Measurements from ENCODE around the gene NDUFB10.
A peak's percentile ranks its signal among the peaks of the same experiment; 100 is the strongest.

The NDUFB10 gene

DNA sequence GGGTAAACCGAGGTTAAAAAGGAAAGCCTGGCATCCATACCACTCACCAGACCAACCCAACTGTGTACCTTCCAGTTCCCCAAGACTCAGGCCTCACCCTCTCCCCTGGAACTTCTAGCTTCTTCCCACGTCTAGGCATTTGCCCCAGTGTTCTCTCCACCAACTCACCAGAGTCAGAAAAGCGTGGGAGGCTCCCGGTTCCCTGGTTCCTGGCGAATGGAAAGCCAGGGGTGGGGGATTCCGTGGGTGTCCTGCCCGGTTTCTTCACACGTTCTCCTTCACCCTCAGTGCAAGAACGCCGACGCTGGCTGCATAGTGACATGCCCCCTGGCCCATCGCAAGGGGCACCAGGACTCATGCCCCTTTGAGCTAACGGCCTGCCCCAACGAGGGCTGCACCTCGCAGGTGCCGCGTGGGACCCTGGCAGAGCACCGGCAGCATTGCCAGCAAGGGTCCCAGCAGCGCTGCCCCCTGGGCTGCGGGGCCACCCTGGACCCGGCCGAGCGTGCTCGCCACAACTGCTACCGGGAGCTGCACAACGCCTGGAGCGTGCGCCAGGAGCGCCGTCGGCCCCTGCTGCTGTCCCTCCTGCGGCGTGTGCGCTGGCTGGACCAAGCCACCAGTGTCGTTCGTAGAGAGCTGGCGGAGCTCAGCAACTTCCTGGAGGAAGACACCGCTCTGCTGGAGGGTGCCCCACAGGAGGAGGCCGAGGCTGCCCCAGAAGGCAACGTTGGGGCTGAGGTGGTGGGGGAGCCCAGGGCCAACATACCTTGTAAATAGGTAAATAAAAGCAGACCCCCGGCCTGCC lies 9.0 kb downstream of the NDUFB10 start:
- Histone ChIP-seq H3K4me3 (replicated peaks; ENCODE audit: insufficient read depth, low read length) (no peak overlapping the region), H3K27ac (replicated peaks) (no peak overlapping the region), H3K27me3 (ENCODE audit: insufficient read depth, poor library complexity, severe bottlenecking) (no peaks in the 10 kb centered on the region)
- TF ChIP-seq, protein P1, sequence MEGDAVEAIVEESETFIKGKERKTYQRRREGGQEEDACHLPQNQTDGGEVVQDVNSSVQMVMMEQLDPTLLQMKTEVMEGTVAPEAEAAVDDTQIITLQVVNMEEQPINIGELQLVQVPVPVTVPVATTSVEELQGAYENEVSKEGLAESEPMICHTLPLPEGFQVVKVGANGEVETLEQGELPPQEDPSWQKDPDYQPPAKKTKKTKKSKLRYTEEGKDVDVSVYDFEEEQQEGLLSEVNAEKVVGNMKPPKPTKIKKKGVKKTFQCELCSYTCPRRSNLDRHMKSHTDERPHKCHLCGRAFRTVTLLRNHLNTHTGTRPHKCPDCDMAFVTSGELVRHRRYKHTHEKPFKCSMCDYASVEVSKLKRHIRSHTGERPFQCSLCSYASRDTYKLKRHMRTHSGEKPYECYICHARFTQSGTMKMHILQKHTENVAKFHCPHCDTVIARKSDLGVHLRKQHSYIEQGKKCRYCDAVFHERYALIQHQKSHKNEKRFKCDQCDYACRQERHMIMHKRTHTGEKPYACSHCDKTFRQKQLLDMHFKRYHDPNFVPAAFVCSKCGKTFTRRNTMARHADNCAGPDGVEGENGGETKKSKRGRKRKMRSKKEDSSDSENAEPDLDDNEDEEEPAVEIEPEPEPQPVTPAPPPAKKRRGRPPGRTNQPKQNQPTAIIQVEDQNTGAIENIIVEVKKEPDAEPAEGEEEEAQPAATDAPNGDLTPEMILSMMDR (IDR thresholded peaks at IDR 0.05; ENCODE audit: insufficient read depth, low read length) = no peak
- TF ChIP-seq SPI1 (IDR thresholded peaks at IDR 0.05; ENCODE audit: borderline replicate concordance, low read depth) (no peak), GABPA (IDR thresholded peaks at IDR 0.05; ENCODE audit: low read depth) (no peak), POLR2AphosphoS5 (IDR thresholded peaks at IDR 0.05; ENCODE audit: low read depth) (no peak), REST (IDR thresholded peaks at IDR 0.05; ENCODE audit: insufficient replicate concordance, low read depth) (no peak)
- DNase-seq (ENCODE audit: low read depth in 1 of 2, low spot score in 1 of 2) = no peak

DNA sequence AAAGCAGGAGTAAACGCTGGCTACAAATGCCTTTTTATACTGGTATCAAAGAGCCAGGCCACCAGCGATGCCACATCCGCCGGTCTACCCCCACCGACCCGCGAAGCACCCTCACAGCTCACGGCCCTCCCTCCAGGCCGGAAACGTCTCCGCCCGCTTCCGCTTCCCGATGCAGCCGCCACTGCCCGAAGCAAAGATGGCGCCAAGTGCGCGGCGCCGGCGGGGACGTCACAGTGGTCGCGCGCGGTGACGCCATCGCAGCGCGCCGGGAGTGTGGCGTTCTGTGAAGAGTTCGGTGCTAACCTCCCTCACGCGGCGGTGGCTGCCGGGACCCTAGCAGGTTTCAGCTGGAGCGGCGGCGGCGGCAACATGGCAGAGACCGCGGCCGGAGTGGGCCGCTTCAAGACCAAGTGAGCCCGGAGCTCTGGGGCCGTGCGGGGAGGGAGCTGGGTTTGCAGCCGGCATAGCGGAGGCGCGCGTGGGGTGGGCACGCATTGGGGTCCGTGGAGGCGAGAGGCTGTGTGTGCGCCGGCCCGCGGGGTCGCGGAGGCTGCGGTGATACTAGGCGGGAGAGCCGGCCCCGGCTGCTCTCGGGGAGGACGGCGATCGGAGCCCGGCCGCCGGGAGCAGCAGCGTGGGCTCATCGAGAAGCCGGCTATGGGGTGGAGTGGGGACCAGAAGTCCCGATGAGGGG lies 12.6 kb downstream of the NDUFB10 start, which contains the start of gene TBL3:
TSS of gene TBL3 (plus strand) at position 258 of the 694 bp plus-strand sequence. CDS start at position 370, 112 bp downstream.
- TF ChIP-seq GABPA (IDR thresholded peaks at IDR 0.05; ENCODE audit: low read depth) (peak; percentile 94), SPI1 (IDR thresholded peaks at IDR 0.05; ENCODE audit: borderline replicate concordance, low read depth) (peak; percentile 59; the same call in 1 of the 2 replicates), REST (IDR thresholded peaks at IDR 0.05; ENCODE audit: insufficient replicate concordance, low read depth) (peak; percentile 15), POLR2AphosphoS5 (IDR thresholded peaks at IDR 0.05; ENCODE audit: low read depth) (peak; percentile 95)
- TF ChIP-seq, protein P1 (IDR thresholded peaks at IDR 0.05; ENCODE audit: insufficient read depth, low read length) = no peak
- H3K27me3 ChIP-seq (ENCODE audit: insufficient read depth, poor library complexity, severe bottlenecking) = no peaks in the 10 kb centered on the region
- peak within 1 kb of the TSS; percentile 100 for H3K4me3 ChIP-seq (replicated peaks; ENCODE audit: insufficient read depth, low read length)
- peak; percentile 93 to 94 for DNase-seq (ENCODE audit: low read depth in 1 of 2, low spot score in 1 of 2)
- peak within 1 kb of the TSS; percentile 82 for H3K27ac ChIP-seq (replicated peaks)

GRCh38 chr16:1972490-1972877 lies 13.1 kb downstream of the NDUFB10 start:
- Histone ChIP-seq H3K27me3 (ENCODE audit: insufficient read depth, poor library complexity, severe bottlenecking) (no peaks in the 10 kb centered on the region), H3K4me3 (replicated peaks; ENCODE audit: insufficient read depth, low read length) (peak overlapping the region; percentile 100), H3K27ac (replicated peaks) (peak overlapping the region; percentile 82)
- no peak for TF ChIP-seq GABPA (IDR thresholded peaks at IDR 0.05; ENCODE audit: low read depth)
- TF ChIP-seq, protein P1 (IDR thresholded peaks at IDR 0.05; ENCODE audit: insufficient read depth, low read length) = no peak
- no peak for TF ChIP-seq REST (IDR thresholded peaks at IDR 0.05; ENCODE audit: insufficient replicate concordance, low read depth)
- no peak for TF ChIP-seq SPI1 (IDR thresholded peaks at IDR 0.05; ENCODE audit: borderline replicate concordance, low read depth)
- no peak for TF ChIP-seq POLR2AphosphoS5 (IDR thresholded peaks at IDR 0.05; ENCODE audit: low read depth)
- DNase-seq (ENCODE audit: low read depth in 1 of 2, low spot score in 1 of 2) = no peak
